AG04449 (cell line): ENCODE results near the gene SLC25A25.

Experiments
- CTCF ChIA-PET: fragments of 350-600 bp; formaldehyde crosslinking; extraction: SDS; loops from one replicate; lab custom pipeline; 2021; ENCODE audit warnings: antibody characterized with exemption; lab: Yijun Ruan, JAX
- POLR2A ChIA-PET: fragments of 400-600, 350-600 bp; formaldehyde crosslinking; extraction: SDS; loops from one replicate; lab custom pipeline; 2020; ENCODE audit warnings: antibody characterized with exemption, inconsistent platforms; lab: Yijun Ruan, JAX
- DNase-seq: peaks from one replicate; pipeline ENCODE4 v3.0.0-alpha.2; 2010; ENCODE audit warnings: low read depth, low spot score
- H3K4me3 ChIP-seq: 2 replicates; pipeline ENCODE4 v1.5.1; 2011; ENCODE audit warnings: low read depth, mild to moderate bottlenecking, control low read depth, low read length
- CTCF ChIP-seq: IDR thresholded peaks from one replicate; pipeline ENCODE4 v1.5.1; 2011; ENCODE audit warnings: mild to moderate bottlenecking, moderate library complexity, low read length, control low read depth, inconsistent platforms; ENCODE audit not compliant: insufficient read depth; ENCODE audit errors: missing control alignments

The SLC25A25 gene

GRCh38 chr9:128142061-128142460 is 74.0 kb downstream of the SLC25A25 start:
- ChIA-PET POLR2A (no interaction called here), CTCF (interaction anchor here (0.8 to 1.8 kb wide), 6 partner anchors 9 to 24 kb away, joined by 3 to 5 read pairs (median 3); no protein-coding TSS in a partner anchor)
- no peak for DNase-seq
- no peak overlapping the region for H3K4me3 ChIP-seq
- TF ChIP-seq CTCF = no peak

GRCh38 chr9:128142596-128142995 is 74.6 kb downstream of the SLC25A25 start:
- DNase-seq = no peak
- CTCF ChIA-PET = interaction anchor here (0.8 to 1.8 kb wide), 10 partner anchors 10 to 41 kb away, joined by 3 to 5 read pairs (median 3); no protein-coding TSS in a partner anchor
- H3K4me3 ChIP-seq = no peak overlapping the region
- TF ChIP-seq CTCF = no peak
- POLR2A ChIA-PET = no interaction called here

DNA sequence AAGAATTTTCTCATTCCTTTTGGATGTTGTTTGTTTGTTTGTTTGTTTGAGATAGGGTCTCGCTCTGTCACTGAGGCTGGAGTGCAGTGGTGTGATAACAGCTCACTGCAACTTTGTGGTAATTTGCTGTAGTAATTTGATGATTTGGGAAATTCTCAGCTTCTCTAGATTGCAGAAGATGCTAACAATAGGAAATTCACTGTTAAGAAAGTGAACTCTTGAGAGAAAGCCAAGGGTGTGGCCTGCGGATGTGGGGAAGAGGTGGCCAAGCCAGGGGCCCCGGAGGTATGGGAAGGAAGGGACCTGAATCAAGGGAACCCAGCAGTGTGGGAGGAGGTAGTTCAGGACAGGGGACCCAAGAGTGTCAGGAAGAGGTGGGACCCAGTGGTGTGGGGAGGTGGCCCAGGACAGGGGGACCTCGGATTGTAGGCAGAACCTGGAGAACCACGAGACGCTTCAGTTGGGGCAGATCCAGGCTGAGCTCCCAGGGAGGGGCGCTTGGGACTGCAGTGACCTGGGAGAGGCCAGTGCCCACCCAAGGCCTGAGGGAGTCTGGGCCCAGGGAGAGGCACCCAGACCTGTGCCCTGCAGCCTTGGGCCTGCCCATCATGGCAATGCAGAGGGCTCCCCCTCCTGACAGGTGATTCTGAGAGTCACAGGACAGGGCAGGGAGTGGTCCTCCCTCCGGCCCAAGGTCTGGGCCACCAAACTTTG is 75.7 kb downstream of the SLC25A25 start:
- ChIA-PET POLR2A (no interaction called here), CTCF (interaction anchor here (1.0 to 1.4 kb wide), 4 partner anchors 13 to 40 kb away, joined by 3 to 5 read pairs (median 4); no protein-coding TSS in a partner anchor)
- TF ChIP-seq CTCF = no peak
- DNase-seq = no peak
- H3K4me3 ChIP-seq = no peak overlapping the region

GRCh38 chr9:128144239-128145181 is 76.5 kb downstream of the SLC25A25 start:
- no peak overlapping the region for H3K4me3 ChIP-seq
- CTCF ChIA-PET = interaction anchor here (0.9 kb wide), 1 partner anchor 27 kb away, joined by 3 read pairs; no protein-coding TSS in a partner anchor
- no peak for DNase-seq
- POLR2A ChIA-PET = no interaction called here
- TF ChIP-seq CTCF = no peak

GRCh38 chr9:128145536-128145935 is 77.5 kb downstream of the SLC25A25 start:
- TF ChIP-seq CTCF = no peak
- DNase-seq = no peak
- ChIA-PET CTCF (interaction anchor here (1.1 to 1.5 kb wide), 2 partner anchors 16 to 20 kb away, joined by 3 to 5 read pairs; no protein-coding TSS in a partner anchor), POLR2A (no interaction called here)
- no peak overlapping the region for H3K4me3 ChIP-seq
